PC-9 (cell line): ENCODE measurements around the gene SLC25A44.
A peak's percentile ranks its signal among the peaks of the same experiment; 100 is the strongest.

Experiments used
- EZH2 ChIP-seq: fragments of 200-600 bp; sonication (generic); IDR thresholded peaks from 2 replicates; pipeline ENCODE4 v1.8.0; 2017; ENCODE audit warnings: antibody characterized with exemption, low read depth
- TF ChIP-seq, protein P1 (sequence below): fragments of 200-600 bp; sonication (generic); conservative IDR thresholded peaks from 2 replicates; pipeline ENCODE4 v1.6.1; 2017; ENCODE audit warnings: mixed run types, antibody characterized with exemption, mild to moderate bottlenecking, moderate library complexity

DNA sequence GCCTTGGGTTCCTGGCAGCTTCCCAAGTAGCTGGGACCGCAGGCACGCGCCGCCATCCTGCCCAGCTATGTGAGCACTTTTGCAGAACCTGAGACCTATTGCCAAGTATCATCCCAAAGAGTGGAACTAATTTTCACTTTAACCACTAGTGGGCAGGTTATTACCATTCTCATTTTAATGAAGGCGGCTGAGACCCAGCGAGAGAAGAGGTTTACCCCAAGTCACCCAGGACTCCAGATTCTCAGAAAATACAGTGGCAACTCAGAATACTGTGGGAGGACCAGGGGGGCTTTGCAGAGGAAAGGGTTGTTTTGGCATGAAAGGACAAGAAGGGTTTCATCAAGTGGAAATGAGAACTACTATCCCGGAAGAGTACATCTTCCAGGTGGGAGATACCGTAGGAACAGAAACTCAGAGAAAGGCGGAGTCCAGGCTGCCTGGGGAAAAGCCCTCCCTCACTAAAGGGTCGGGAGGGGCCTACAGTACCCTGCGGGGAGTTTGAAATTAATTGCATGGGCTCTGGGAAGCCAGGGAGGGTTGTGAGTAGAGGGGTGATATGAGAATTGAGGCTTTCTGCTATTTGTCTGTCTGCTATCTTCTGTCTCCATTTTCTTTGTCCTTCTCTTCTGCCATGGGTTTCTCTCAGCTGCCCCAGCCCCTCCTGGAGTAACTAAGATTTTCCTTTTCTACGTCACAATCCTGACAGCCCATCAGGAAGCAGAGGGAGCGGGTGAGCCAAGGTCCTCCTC, 47.7 kb upstream of the SLC25A44 start:
- TF ChIP-seq, protein P1, sequence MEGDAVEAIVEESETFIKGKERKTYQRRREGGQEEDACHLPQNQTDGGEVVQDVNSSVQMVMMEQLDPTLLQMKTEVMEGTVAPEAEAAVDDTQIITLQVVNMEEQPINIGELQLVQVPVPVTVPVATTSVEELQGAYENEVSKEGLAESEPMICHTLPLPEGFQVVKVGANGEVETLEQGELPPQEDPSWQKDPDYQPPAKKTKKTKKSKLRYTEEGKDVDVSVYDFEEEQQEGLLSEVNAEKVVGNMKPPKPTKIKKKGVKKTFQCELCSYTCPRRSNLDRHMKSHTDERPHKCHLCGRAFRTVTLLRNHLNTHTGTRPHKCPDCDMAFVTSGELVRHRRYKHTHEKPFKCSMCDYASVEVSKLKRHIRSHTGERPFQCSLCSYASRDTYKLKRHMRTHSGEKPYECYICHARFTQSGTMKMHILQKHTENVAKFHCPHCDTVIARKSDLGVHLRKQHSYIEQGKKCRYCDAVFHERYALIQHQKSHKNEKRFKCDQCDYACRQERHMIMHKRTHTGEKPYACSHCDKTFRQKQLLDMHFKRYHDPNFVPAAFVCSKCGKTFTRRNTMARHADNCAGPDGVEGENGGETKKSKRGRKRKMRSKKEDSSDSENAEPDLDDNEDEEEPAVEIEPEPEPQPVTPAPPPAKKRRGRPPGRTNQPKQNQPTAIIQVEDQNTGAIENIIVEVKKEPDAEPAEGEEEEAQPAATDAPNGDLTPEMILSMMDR: peak; percentile 78
- no peak for TF ChIP-seq EZH2
